SKM-1 (cell line): ENCODE data around the gene EID3.
"Not testable (repeated sequence)": the region's sequence is repeated elsewhere in the genome, so short reads cannot be mapped to it uniquely, and the experiment has no call there.

Experiments
- DNase-seq: peaks from one replicate; lab custom pipeline; 2025; ENCODE audit not compliant: unreplicated experiment; lab: John Stamatoyannopoulos, UW

EID3 gene

GRCh38 chr12:104310751-104311633 is 7.5 kb downstream of the EID3 start:
- DNase-seq = no peak

GRCh38 chr12:104312202-104312601 is 8.7 kb downstream of the EID3 start:
- DNase-seq = no peak

- no peak for DNase-seq
Measured at GRCh38 chr12:104312654-104313053, 9.1 kb downstream of the EID3 start.

- DNase-seq = no peak
Measured at GRCh38 chr12:104313568-104314241, 10.2 kb downstream of the EID3 start.

- DNase-seq = no peak
Measured at GRCh38 chr12:104314242-104314614, 10.7 kb downstream of the EID3 start.

- no peak for DNase-seq
Measured at GRCh38 chr12:104315326-104316224, 12.0 kb downstream of the EID3 start.

- no peak for DNase-seq
Measured at GRCh38 chr12:104316936-104317335, 13.4 kb downstream of the EID3 start.

GRCh38 chr12:104317538-104318210 is 14.1 kb downstream of the EID3 start:
- no peak for DNase-seq

- DNase-seq = no peak
Measured at GRCh38 chr12:104319028-104319427, 15.5 kb downstream of the EID3 start.

- no peak for DNase-seq
Measured at GRCh38 chr12:104319918-104320626, 16.5 kb downstream of the EID3 start.

- no peak for DNase-seq
Measured at GRCh38 chr12:104320627-104321024, 17.1 kb downstream of the EID3 start.

GRCh38 chr12:104321949-104322348 is 18.4 kb downstream of the EID3 start:
- no peak for DNase-seq

GRCh38 chr12:104322533-104322932 is 19.0 kb downstream of the EID3 start:
- not testable (repeated sequence) for DNase-seq

- DNase-seq = no peak
Measured at GRCh38 chr12:104323899-104324298, 20.4 kb downstream of the EID3 start.

- DNase-seq = not testable (repeated sequence)
Measured at GRCh38 chr12:104328278-104328677, 24.7 kb downstream of the EID3 start.

GRCh38 chr12:104328790-104329189 is 25.3 kb downstream of the EID3 start:
- DNase-seq = no peak

- DNase-seq = no peak
Measured at GRCh38 chr12:104329707-104330532, 26.4 kb downstream of the EID3 start.

- no peak for DNase-seq
Measured at GRCh38 chr12:104331376-104331775, 27.8 kb downstream of the EID3 start.

GRCh38 chr12:104332273-104332672 is 28.7 kb downstream of the EID3 start:
- DNase-seq = not testable (repeated sequence)
